ENCODE results near the gene ATP8A2.

Gene ATP8A2

DNA sequence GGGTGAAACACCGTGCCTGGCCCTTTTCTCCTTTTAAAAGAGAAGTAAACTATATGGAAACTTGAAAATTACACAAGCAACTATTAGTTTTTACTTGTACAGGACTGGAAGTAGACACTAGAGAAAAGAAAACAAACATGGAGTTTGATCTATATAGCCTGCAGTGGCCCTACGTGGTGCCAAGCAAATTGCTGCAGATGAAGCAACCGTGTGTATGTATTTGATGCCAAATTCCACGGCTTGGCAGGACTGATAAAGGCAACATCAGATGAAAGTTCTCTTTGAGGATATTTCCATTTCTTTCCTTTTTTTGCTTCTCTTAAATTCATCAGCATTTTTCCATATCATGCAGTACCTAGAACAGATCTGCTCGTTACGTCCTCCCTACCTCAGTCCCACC lies 49.8 kb downstream of the ATP8A2 start:
- no peak for DNase-seq (ENCODE audit: low read depth)
- TF ChIP-seq, protein P1, sequence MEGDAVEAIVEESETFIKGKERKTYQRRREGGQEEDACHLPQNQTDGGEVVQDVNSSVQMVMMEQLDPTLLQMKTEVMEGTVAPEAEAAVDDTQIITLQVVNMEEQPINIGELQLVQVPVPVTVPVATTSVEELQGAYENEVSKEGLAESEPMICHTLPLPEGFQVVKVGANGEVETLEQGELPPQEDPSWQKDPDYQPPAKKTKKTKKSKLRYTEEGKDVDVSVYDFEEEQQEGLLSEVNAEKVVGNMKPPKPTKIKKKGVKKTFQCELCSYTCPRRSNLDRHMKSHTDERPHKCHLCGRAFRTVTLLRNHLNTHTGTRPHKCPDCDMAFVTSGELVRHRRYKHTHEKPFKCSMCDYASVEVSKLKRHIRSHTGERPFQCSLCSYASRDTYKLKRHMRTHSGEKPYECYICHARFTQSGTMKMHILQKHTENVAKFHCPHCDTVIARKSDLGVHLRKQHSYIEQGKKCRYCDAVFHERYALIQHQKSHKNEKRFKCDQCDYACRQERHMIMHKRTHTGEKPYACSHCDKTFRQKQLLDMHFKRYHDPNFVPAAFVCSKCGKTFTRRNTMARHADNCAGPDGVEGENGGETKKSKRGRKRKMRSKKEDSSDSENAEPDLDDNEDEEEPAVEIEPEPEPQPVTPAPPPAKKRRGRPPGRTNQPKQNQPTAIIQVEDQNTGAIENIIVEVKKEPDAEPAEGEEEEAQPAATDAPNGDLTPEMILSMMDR (IDR thresholded peaks at IDR 0.05; ENCODE audit: low read length, missing control alignments), result no peak
- no peak overlapping the region for H3K4me3 ChIP-seq (replicated peaks; ENCODE audit: low read depth, low read length)

GRCh38 chr13:25422153-25422552 lies 50.4 kb downstream of the ATP8A2 start:
- TF ChIP-seq, protein P1 (IDR thresholded peaks at IDR 0.05; ENCODE audit: low read length, missing control alignments), result no peak

DNA sequence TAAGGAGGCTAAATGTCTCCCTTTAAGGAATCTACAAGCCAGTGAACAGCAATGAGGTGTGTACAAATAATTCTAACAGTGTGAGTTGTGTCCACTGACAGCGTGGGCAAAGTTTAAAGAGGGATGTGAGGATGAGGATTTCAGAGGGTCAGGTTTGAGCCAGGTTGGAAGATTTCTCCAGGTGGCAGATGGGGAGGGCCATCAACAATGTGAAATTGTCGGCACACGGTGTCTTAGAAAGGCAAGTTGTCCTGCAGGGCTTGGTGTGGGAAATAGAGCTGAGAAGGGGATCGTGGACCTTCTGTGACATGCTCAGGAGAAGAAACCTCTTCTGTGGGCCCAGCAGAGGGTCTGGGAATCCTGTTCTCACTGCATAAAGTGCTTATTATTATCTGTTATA lies 52.1 kb downstream of the ATP8A2 start:
- TF ChIP-seq, protein P1 (IDR thresholded peaks at IDR 0.05; ENCODE audit: low read length, missing control alignments), result no peak
- no peak overlapping the region for H3K4me3 ChIP-seq (replicated peaks; ENCODE audit: low read depth, low read length)
- no peak for DNase-seq (ENCODE audit: low read depth)

More at GRCh38 chr13:25422153-25422552, 50.4 kb downstream of the ATP8A2 start:
- no peak for DNase-seq (ENCODE audit: low read depth)
- H3K4me3 ChIP-seq (replicated peaks; ENCODE audit: low read depth, low read length), result no peak overlapping the region

DNA sequence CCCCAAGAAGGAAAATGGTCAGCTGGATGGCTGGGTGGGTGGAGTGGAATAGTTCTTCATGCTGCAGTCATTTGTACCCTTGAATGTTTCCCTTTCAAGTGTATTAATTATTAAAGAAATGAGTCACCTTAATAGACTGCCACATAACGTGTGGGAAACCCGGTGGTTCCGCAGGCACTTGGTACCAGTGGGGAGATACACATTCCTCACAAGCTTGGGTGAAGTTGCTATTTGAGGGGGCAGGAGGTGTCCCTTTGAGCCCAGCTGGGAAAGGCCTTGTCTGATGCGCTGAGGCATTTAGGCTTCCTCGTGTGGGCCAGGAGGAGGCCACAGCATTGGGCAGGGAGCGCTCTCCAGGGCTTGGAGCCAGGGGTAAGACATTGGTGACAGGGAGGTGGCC lies 57.7 kb downstream of the ATP8A2 start:
- H3K4me3 ChIP-seq (replicated peaks; ENCODE audit: low read depth, low read length), result no peak overlapping the region
- DNase-seq (ENCODE audit: low read depth), result no peak
- TF ChIP-seq, protein P1 (IDR thresholded peaks at IDR 0.05; ENCODE audit: low read length, missing control alignments), result no peak

- DNase-seq (ENCODE audit: low read depth), result no peak
- TF ChIP-seq, protein P1 (IDR thresholded peaks at IDR 0.05; ENCODE audit: low read length, missing control alignments), result no peak
- no peak overlapping the region for H3K4me3 ChIP-seq (replicated peaks; ENCODE audit: low read depth, low read length)
These were observed 60.9 kb downstream of the ATP8A2 start for GRCh38 chr13:25432691-25433090.

DNA sequence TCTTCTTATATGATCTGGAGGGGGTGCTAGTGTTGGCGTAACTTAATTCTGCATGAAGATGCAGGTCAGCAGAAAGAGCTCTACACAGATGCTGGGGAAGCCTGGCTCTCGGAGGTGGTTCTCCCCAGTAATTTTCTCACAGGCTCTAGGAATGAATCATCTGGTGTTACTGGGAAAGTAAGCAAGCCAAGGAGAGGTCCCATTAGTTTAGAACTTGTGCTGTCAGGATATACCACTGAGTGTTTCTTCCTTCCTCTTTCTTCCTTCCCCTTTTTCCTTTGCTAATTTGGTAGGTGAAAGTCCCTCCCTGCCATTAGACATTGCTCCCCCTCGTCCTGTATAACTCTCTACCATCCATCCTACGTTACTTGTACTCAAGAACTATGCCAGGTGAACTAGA lies 68.3 kb downstream of the ATP8A2 start:
- TF ChIP-seq, protein P1 (IDR thresholded peaks at IDR 0.05; ENCODE audit: low read length, missing control alignments), result no peak
- DNase-seq (ENCODE audit: low read depth), result no peak
- no peak overlapping the region for H3K4me3 ChIP-seq (replicated peaks; ENCODE audit: low read depth, low read length)

DNA sequence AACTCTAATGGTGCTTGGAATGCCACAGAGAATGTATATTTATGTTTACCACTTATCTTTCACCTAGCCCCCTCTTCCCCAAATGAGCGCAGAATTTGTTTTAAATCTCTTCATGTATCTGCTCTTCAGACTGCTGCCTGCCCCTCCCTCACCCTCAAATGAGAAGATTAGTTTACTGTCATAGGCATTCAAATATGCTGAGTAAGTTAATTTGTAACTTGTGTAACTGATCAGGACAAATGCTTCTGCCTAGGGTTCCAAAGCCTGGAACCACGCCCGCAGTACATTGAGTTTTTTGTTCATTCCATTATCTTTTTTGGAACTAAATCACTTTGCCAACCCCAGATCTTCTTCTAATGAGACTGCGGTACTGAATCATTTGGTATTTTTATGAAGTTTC lies 74.5 kb downstream of the ATP8A2 start:
- TF ChIP-seq, protein P1 (IDR thresholded peaks at IDR 0.05; ENCODE audit: low read length, missing control alignments), result no peak
- no peak for DNase-seq (ENCODE audit: low read depth)
- H3K4me3 ChIP-seq (replicated peaks; ENCODE audit: low read depth, low read length), result no peak overlapping the region
